K562 (cell line): ENCODE data around the gene PARP1. TPM values are rescaled to one million over a fixed set of nuclear protein-coding genes. Genes with fewer than 3 reads are reported as not detected.

ENCODE experiments used
- polyA plus RNA-seq, 8 experiments: library from polyadenylated mRNA; depleted of rRNA in 4 of 8; stranded (reverse) in 5 of 8; unstranded in 3 of 8; fragments of >200 nt; fragmentation: Nextera tagmentation in 2 of 8; fragmentation: Illumina TruSeq in 1 of 8; extraction: Ambion mirVana in 2 of 8; extraction: Trizol in 1 of 8; gene quantifications; 2 replicates each; pipeline versions ENCODE4 v1.2.1 to v1.2.3, GENCODE V29; 2011 to 2014; ENCODE audit warnings: inconsistent platforms in 1 of 8, missing spikeins in 1 of 8
- total RNA-seq, 7 experiments: library from RNA; depleted of rRNA in 6 of 7; stranded (reverse); fragments of >200 nt in 6 of 7; fragmentation: Illumina TruSeq in 2 of 7; extraction: Trizol in 2 of 7; gene quantifications; 2 replicates each; pipeline versions ENCODE4 v1.2.1 to v1.2.3, GENCODE V29; 2011 to 2021; ENCODE audit warnings: low replicate concordance in 1 of 7

The PARP1 gene
- total and polyA plus RNA-seq, 9 of the 15 experiments (the other 6 are each of a cell fraction or from before 2014, with no cell fraction given), result 121 to 306 (median 250) TPM

Other genes starting within 250 kb of the PARP1 start
- 25.4 and 31.4 TPM in 2 replicates for gene ACBD3, start 221.4 kb downstream of the PARP1 start, total RNA-seq (2014; rRNA removed)
- 31.4 and 35.5 TPM in 2 replicates for gene ACBD3, start 221.4 kb downstream of the PARP1 start, total RNA-seq (2014; rRNA removed; fragmentation: Illumina TruSeq; extraction: Trizol)
- gene ACBD3, start 221.4 kb downstream of the PARP1 start, total RNA-seq (2015; rRNA removed; fragmentation: Illumina TruSeq; extraction: Trizol), result 26.1 and 26.9 TPM in 2 replicates
- gene ACBD3, start 221.4 kb downstream of the PARP1 start, total RNA-seq (2021), result 27.6 and 30.7 TPM in 2 replicates
- gene ACBD3, start 221.4 kb downstream of the PARP1 start, polyA plus RNA-seq (2011; rRNA removed), result 36.7 and 37.6 TPM in 2 replicates
- 25.4 and 32.1 TPM in 2 replicates for gene ACBD3, start 221.4 kb downstream of the PARP1 start, polyA plus RNA-seq (2014; fragmentation: Illumina TruSeq; extraction: Trizol)
- 10 to 100 TPM; 11.1 to 14.3 TPM for gene ACBD3, start 221.4 kb downstream of the PARP1 start, polyA plus RNA-seq (2014; fragmentation: Nextera tagmentation; extraction: Ambion mirVana)
- 21.4 and 21.5 TPM in 2 replicates for gene ACBD3, start 221.4 kb downstream of the PARP1 start, polyA plus RNA-seq (2014; rRNA removed)
- gene MIXL1, start 184.4 kb downstream of the PARP1 start, total RNA-seq (2014; rRNA removed), result not detected in 2 replicates
- not detected in 2 replicates for gene MIXL1, start 184.4 kb downstream of the PARP1 start, total RNA-seq (2014; rRNA removed; fragmentation: Illumina TruSeq; extraction: Trizol)
- gene MIXL1, start 184.4 kb downstream of the PARP1 start, total RNA-seq (2015; rRNA removed; fragmentation: Illumina TruSeq; extraction: Trizol), result not detected in 2 replicates
- gene MIXL1, start 184.4 kb downstream of the PARP1 start, total RNA-seq (2021), result not detected in 2 replicates
- not detected in 2 replicates for gene MIXL1, start 184.4 kb downstream of the PARP1 start, polyA plus RNA-seq (2011; rRNA removed)
- gene MIXL1, start 184.4 kb downstream of the PARP1 start, polyA plus RNA-seq (2014; fragmentation: Illumina TruSeq; extraction: Trizol), result not detected in 2 replicates
- gene MIXL1, start 184.4 kb downstream of the PARP1 start, polyA plus RNA-seq (2014; fragmentation: Nextera tagmentation; extraction: Ambion mirVana), result not detected
- gene MIXL1, start 184.4 kb downstream of the PARP1 start, polyA plus RNA-seq (2014; rRNA removed), result not detected in 2 replicates
- 15.8 and 18.8 TPM in 2 replicates for gene LIN9, start 98.9 kb downstream of the PARP1 start, total RNA-seq (2014; rRNA removed)
- 31.4 and 37.5 TPM in 2 replicates for gene LIN9, start 98.9 kb downstream of the PARP1 start, total RNA-seq (2014; rRNA removed; fragmentation: Illumina TruSeq; extraction: Trizol)
- 29.3 and 30.6 TPM in 2 replicates for gene LIN9, start 98.9 kb downstream of the PARP1 start, total RNA-seq (2015; rRNA removed; fragmentation: Illumina TruSeq; extraction: Trizol)
- 18.9 and 19.4 TPM in 2 replicates for gene LIN9, start 98.9 kb downstream of the PARP1 start, total RNA-seq (2021)
- gene LIN9, start 98.9 kb downstream of the PARP1 start, polyA plus RNA-seq (2011; rRNA removed), result 22.9 and 33.0 TPM in 2 replicates
- 21.6 and 25.3 TPM in 2 replicates for gene LIN9, start 98.9 kb downstream of the PARP1 start, polyA plus RNA-seq (2014; fragmentation: Illumina TruSeq; extraction: Trizol)
- 10 to 100 TPM; 19.4 to 26.8 TPM for gene LIN9, start 98.9 kb downstream of the PARP1 start, polyA plus RNA-seq (2014; fragmentation: Nextera tagmentation; extraction: Ambion mirVana)
- gene LIN9, start 98.9 kb downstream of the PARP1 start, polyA plus RNA-seq (2014; rRNA removed), result 19.6 and 25.5 TPM in 2 replicates
- gene STUM, start 140.7 kb upstream of the PARP1 start, total RNA-seq (2014; rRNA removed), result not detected in 2 replicates
- not detected in 2 replicates for gene STUM, start 140.7 kb upstream of the PARP1 start, total RNA-seq (2014; rRNA removed; fragmentation: Illumina TruSeq; extraction: Trizol)
- gene STUM, start 140.7 kb upstream of the PARP1 start, total RNA-seq (2015; rRNA removed; fragmentation: Illumina TruSeq; extraction: Trizol), result not detected in 2 replicates
- gene STUM, start 140.7 kb upstream of the PARP1 start, total RNA-seq (2021), result not detected in 2 replicates
- gene STUM, start 140.7 kb upstream of the PARP1 start, polyA plus RNA-seq (2011; rRNA removed), result not detected in 2 replicates
- not detected in 2 replicates for gene STUM, start 140.7 kb upstream of the PARP1 start, polyA plus RNA-seq (2014; fragmentation: Illumina TruSeq; extraction: Trizol)
- not detected for gene STUM, start 140.7 kb upstream of the PARP1 start, polyA plus RNA-seq (2014; fragmentation: Nextera tagmentation; extraction: Ambion mirVana)
- not detected in 2 replicates for gene STUM, start 140.7 kb upstream of the PARP1 start, polyA plus RNA-seq (2014; rRNA removed)